Thyroid gland (tissue), 4 donors: ENCODE measurements around the gene RASSF8. TPM values are rescaled to one million over a fixed set of nuclear protein-coding genes. Genes with fewer than 3 reads are reported as not detected.

Experiments
- DNase-seq, 2 donors: peaks; one replicate each; pipeline ENCODE4 v3.0.0-alpha.2; 2019
- H3K27ac ChIP-seq, 3 donors: fragments of 200-600 bp; sonication (generic); 1 replicate in 2 of 3; 2 replicates in 1 of 3; pipeline ENCODE4 v1.5.1; 2016 to 2019; ENCODE audit warnings: mild to moderate bottlenecking in 1 of 3, moderate library complexity in 1 of 3
- H3K27me3 ChIP-seq: fragments of 200-600 bp; sonication (generic); one replicate; pipeline ENCODE4 v1.5.1; 2019
- H3K36me3 ChIP-seq, 2 donors: fragments of 200-600 bp; sonication (generic); one replicate each; pipeline ENCODE4 v1.5.1; 2016 to 2019
- H3K4me1 ChIP-seq, 2 donors: fragments of 200-600 bp; sonication (generic); one replicate each; pipeline ENCODE4 v1.5.1; 2017 to 2019
- H3K4me3 ChIP-seq, 3 donors: fragments of 200-600 bp; sonication (generic); replicated peaks in 1 of 3; 1 replicate in 2 of 3; 2 replicates in 1 of 3; pipeline ENCODE4 v1.5.1; 2016; ENCODE audit warnings: mild to moderate bottlenecking in 1 of 3
- H3K9me3 ChIP-seq: fragments of 200-600 bp; sonication (generic); one replicate; pipeline ENCODE4 v1.5.1; 2017
- POLR2A ChIP-seq, 2 donors: fragments of 450-650 bp; IDR thresholded peaks; one replicate each; pipeline ENCODE4 v1.6.1; 2017; ENCODE audit warnings: antibody characterized with exemption in 2 of 2, mild to moderate bottlenecking in 2 of 2, moderate library complexity in 1 of 2
- WGBS, 2 donors: methylation state at CpG; one replicate each; pipeline ENCODE4 v1.1.5; 2017; 5-methylcytosine and 5-hydroxymethylcytosine counted together
- intact Hi-C: fragments of 100-400 bp; cut with DNase I; formaldehyde crosslinking; loops from one replicate; pipeline ENCODE4 v1.15.1; 2023
- total RNA-seq, 4 donors: library from RNA; depleted of rRNA; stranded (reverse); fragments of >200 nt; gene quantifications; one replicate each; pipeline ENCODE4 v1.2.3, GENCODE V29; 2016
- TF ChIP-seq, protein P1 (sequence below), 6 experiments: fragments of 200-600 bp in 3 of 6; fragments of 450-650 bp in 3 of 6; sonication (generic) in 3 of 6; IDR thresholded peaks; one replicate each; pipeline ENCODE4 v1.5.1; 2016 to 2019; ENCODE audit warnings: antibody characterized with exemption in 6 of 6, mild to moderate bottlenecking in 2 of 6, inconsistent platforms in 1 of 6, moderate library complexity in 1 of 6

RASSF8 gene, protein sequence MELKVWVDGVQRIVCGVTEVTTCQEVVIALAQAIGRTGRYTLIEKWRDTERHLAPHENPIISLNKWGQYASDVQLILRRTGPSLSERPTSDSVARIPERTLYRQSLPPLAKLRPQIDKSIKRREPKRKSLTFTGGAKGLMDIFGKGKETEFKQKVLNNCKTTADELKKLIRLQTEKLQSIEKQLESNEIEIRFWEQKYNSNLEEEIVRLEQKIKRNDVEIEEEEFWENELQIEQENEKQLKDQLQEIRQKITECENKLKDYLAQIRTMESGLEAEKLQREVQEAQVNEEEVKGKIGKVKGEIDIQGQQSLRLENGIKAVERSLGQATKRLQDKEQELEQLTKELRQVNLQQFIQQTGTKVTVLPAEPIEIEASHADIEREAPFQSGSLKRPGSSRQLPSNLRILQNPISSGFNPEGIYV
- 10 to 100 TPM; 20.1 to 69.1 (median 33.5) TPM for total RNA-seq

DNA sequence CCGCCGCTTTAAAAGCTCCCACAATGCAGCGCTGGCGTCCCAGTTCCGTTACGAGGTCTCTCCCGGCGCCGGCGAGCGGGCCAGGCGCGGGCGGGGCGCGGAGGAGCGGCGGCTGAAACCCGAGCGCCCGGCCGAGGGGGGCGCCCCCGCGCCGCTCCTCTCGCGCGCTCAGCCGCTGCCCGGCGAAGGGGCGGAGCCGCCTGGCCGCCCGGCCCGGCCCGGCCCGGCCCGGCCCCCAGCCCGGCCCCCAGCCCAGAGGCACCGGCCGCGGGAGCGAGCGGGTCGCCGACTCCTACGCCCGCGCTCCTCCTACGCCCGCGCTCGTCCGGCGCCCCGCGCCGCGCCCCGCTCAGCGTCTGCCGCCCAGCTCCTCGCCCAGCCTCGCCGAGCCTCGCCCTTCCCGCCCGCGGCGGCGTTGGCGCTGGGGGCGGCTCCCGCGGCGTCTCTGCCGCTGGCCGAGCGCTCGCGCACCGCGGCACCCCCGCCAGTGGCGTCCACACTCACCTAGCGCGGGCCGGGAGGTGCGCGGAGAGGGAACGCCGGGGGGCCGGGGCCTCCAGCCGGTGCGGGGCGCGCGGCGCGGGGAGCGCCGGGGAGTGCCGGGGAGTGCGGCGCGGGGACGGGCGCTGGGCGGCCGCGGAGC is at the start of gene RASSF8:
TSS of gene RASSF8 (plus strand) at position 255 of the 643 bp plus-strand sequence. CDS start 96,662 bp downstream, outside the sequence.
- DNase-seq: peak; percentile 75 to 78
- TF ChIP-seq, protein P1, sequence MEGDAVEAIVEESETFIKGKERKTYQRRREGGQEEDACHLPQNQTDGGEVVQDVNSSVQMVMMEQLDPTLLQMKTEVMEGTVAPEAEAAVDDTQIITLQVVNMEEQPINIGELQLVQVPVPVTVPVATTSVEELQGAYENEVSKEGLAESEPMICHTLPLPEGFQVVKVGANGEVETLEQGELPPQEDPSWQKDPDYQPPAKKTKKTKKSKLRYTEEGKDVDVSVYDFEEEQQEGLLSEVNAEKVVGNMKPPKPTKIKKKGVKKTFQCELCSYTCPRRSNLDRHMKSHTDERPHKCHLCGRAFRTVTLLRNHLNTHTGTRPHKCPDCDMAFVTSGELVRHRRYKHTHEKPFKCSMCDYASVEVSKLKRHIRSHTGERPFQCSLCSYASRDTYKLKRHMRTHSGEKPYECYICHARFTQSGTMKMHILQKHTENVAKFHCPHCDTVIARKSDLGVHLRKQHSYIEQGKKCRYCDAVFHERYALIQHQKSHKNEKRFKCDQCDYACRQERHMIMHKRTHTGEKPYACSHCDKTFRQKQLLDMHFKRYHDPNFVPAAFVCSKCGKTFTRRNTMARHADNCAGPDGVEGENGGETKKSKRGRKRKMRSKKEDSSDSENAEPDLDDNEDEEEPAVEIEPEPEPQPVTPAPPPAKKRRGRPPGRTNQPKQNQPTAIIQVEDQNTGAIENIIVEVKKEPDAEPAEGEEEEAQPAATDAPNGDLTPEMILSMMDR (IDR thresholded peaks at IDR 0.05): peak in 1 of 6 experiments; percentile 14
- TF ChIP-seq POLR2A (IDR thresholded peaks at IDR 0.05): peak; percentile 90 to 92
- Histone ChIP-seq H3K36me3 (no peaks in the 10 kb centered on the region), H3K27ac (peak within 1 kb of the TSS; percentile 86 to 98 (median 95)), H3K4me1 (peaks cover 0 to 8% of the 10 kb centered on the region in 2 donors), H3K27me3 (no peaks in the 10 kb centered on the region), H3K4me3 (peak within 1 kb of the TSS; percentile 63 to 89 (median 76)), H3K9me3 (no peaks in the 10 kb centered on the region)
- whole genome bisulfite sequencing, 2 donors: 4% methylated on average over 10 of the region's 113 CpGs; no CpG with 5 or more reads in 1 of the 2 donors
- intact Hi-C loops: loop anchor here (5.0 kb wide), 1 partner anchor 69 kb away; no protein-coding TSS in a partner anchor

DNA sequence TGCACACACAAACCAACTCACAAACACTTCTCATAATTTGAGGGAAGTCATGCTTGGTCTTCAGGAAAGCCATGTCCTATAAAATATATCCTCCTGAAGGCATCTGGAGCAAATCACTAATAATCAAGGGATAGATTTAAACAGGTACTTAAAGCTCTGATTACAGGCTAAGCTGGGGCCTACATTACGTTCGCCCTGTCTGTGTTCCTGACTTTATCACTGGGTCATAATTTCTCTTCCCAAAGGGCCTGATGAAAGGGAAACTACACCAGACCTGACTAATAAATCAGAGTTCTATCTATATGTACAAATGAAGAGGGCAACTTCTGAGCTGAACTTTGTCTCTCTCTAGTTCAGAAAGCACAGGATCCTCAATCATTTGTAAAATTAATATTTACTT is 43.9 kb upstream of the RASSF8 start:
- intact Hi-C loops: no loop called here
- no peaks in the 10 kb centered on the region for H3K4me1 ChIP-seq
- no peaks in the 10 kb centered on the region for H3K36me3 ChIP-seq
- TF ChIP-seq POLR2A (IDR thresholded peaks at IDR 0.05): no peak
- TF ChIP-seq, protein P1 (IDR thresholded peaks at IDR 0.05): no peak
- H3K9me3 ChIP-seq: no peaks in the 10 kb centered on the region
- H3K4me3 ChIP-seq: no peak overlapping the region
- 87 to 100% methylated on average over 2 of the region's 2 CpGs for WGBS, 2 donors
- H3K27me3 ChIP-seq: no peaks in the 10 kb centered on the region
- no peak for DNase-seq
- H3K27ac ChIP-seq: no peak overlapping the region

DNA sequence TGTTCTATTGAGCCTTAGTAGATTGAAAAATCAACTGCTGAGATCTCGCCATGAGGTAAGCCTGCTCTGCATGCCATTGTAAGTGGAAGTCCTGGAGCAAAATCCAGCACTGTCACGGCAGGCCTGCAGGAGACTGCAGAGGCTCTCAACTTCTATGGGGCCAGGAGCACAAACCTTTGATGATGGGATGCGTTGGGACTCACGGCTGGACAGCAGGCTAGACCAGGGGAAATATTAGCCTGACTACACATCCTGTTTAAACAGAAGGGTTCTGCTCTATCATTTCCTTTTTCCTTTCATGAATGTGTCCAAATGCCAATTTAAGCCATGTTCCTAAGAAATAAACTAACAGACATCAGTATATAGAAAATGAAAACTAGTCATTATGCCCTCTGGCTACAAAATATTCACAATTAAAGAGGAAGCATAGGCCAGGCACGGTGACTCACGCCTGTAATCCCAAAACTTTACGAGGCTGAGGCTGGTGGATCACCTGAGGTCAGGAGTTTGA is 33.9 kb upstream of the RASSF8 start:
- intact Hi-C loops: no loop called here
- DNase-seq: peak in 1 of 2 donors; percentile 1
- H3K9me3 ChIP-seq: no peaks in the 10 kb centered on the region
- H3K27ac ChIP-seq: no peak overlapping the region
- no peak for TF ChIP-seq POLR2A (IDR thresholded peaks at IDR 0.05)
- TF ChIP-seq, protein P1 (IDR thresholded peaks at IDR 0.05): no peak
- no peaks in the 10 kb centered on the region for H3K4me1 ChIP-seq
- H3K4me3 ChIP-seq: no peak overlapping the region
- H3K36me3 ChIP-seq: no peaks in the 10 kb centered on the region
- no peaks in the 10 kb centered on the region for H3K27me3 ChIP-seq
- WGBS, 2 donors: 66 to 73% methylated on average over 7 of the region's 7 CpGs

DNA sequence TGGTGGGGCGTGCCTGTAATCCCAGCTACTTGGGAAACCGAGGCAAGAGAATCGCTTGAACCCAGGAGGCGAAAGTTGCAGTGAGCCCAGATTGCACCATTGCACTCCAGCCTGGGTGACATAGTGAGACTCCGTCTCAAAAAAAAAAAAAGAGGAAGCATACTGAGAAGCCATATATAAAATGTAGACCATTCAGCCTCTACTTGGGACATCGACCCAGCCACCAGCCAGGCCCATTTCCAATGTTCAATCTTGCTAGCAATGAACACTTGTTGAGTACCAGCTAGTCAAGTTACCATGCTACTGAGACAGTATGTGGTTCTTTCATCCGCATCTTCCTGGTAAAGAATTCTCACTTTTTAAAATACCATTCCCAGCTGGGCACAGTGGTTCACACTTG is 33.4 kb upstream of the RASSF8 start:
- no peaks in the 10 kb centered on the region for H3K9me3 ChIP-seq
- no peaks in the 10 kb centered on the region for H3K36me3 ChIP-seq
- no peak overlapping the region for H3K4me3 ChIP-seq
- H3K27ac ChIP-seq: no peak overlapping the region
- intact Hi-C loops: no loop called here
- no peaks in the 10 kb centered on the region for H3K4me1 ChIP-seq
- 89 to 94% methylated on average over 7 of the region's 7 CpGs for WGBS, 2 donors
- no peak for DNase-seq
- no peaks in the 10 kb centered on the region for H3K27me3 ChIP-seq
- no peak for TF ChIP-seq POLR2A (IDR thresholded peaks at IDR 0.05)
- TF ChIP-seq, protein P1 (IDR thresholded peaks at IDR 0.05): no peak
